ENCODE results near the gene KCNG1.

Gene KCNG1

DNA sequence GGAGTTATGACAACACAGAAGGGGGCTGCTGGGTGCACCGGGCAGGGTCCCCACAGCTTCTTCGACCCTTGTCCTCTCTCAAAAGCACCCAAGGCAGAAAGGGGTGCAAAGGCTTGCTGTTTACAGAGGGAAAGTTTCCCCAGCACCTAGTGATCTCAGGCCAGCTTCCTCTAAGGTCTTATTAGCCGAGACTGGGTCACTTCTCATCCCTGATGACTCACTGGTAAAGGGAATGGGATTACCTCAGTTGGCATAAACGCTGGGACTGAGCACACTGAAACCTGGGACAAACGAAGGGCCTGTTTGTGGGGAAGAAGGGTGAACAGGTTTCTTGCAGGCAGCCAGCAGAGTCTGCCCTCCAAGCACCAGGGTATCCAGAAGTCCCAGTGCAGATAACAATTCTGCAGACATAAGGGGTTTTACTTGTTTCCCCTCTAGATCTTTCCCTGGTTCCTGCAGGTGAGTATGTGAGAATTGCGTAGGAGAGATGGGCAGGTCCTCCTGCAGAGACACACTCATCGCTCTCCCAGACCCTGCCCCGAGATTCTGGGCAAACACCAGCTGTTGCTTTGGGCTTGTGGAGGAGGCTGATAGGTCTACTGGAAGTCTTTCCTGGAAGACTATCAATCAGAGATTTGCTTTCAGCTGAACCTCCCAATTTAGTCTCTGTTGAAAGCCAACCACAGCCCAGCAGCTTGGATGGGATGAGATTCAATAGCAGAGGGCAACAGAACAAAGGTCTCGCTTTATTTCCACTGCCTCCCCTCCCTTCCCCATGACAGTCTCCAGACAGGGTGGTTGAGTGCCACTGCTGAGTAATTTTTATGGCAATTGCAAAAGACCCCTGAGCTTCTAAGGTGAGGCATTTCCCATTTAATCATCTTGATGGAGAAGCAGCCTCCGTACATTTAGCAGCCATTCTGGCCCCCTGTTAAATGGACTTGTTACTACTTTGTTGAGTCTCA, 25.7 kb downstream of the KCNG1 start:
- Histone ChIP-seq H3K36me3 (ENCODE audit: control insufficient read depth, insufficient read depth, low read length) (no peaks in the 10 kb centered on the region), H3K4me1 (ENCODE audit: control insufficient read depth, insufficient read depth, low read length) (peaks cover 7% of the 10 kb centered on the region), H3K27ac (ENCODE audit: low read depth, low read length) (no peak overlapping the region), H3K9me3 (ENCODE audit: control insufficient read depth, insufficient read depth, low read length) (no peaks in the 10 kb centered on the region; the same call in 1 of the 2 replicates), H3K4me3 (ENCODE audit: low read depth, low read length) (no peak overlapping the region), H3K27me3 (ENCODE audit: control insufficient read depth, insufficient read depth, low read length) (no peaks in the 10 kb centered on the region), H3K9ac (ENCODE audit: low read depth, low read length) (no peak overlapping the region)

- H3K36me3 ChIP-seq (ENCODE audit: control insufficient read depth, insufficient read depth, low read length), result no peaks in the 10 kb centered on the region
- no peak overlapping the region for H3K4me3 ChIP-seq (ENCODE audit: low read depth, low read length)
- no peak overlapping the region for H3K27ac ChIP-seq (ENCODE audit: low read depth, low read length)
- no peaks in the 10 kb centered on the region for H3K27me3 ChIP-seq (ENCODE audit: control insufficient read depth, insufficient read depth, low read length)
- no peak overlapping the region for H3K9ac ChIP-seq (ENCODE audit: low read depth, low read length)
- H3K4me1 ChIP-seq (ENCODE audit: control insufficient read depth, insufficient read depth, low read length), result peaks cover 11% of the 10 kb centered on the region
- H3K9me3 ChIP-seq (ENCODE audit: control insufficient read depth, insufficient read depth, low read length), result no peaks in the 10 kb centered on the region; the same call in 1 of the 2 replicates
Observed at GRCh38 chr20:50995506-50995905, 27.4 kb downstream of the KCNG1 start.

DNA sequence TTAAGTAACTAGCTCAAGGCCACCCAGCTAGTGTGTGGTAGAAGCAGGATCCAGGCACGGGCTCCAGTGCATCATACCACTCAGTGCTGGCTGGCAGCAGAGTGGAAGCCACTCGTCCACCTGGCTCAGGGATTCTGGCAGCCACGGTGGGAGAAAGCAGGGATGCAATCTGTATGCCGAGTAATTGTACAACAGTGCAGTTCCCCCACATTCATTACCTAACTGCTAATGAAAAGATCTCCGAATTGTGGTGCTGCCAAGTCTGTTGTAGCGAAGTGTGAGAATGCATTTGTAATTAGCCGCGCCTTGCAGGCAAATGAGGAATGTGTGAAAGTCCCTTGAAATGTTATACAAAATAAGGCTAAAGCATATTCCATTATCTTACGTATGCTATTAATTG, 29.0 kb downstream of the KCNG1 start:
- H3K4me3 ChIP-seq (ENCODE audit: low read depth, low read length), result no peak overlapping the region

GRCh38 chr20:50992733-50993457, 30.0 kb downstream of the KCNG1 start:
- Histone ChIP-seq H3K9me3 (ENCODE audit: control insufficient read depth, insufficient read depth, low read length) (no peaks in the 10 kb centered on the region; the same call in 1 of the 2 replicates), H3K27ac (ENCODE audit: low read depth, low read length) (peak overlapping the region; percentile 91), H3K4me3 (ENCODE audit: low read depth, low read length) (peak overlapping the region; percentile 6; the same call in 1 of the 2 replicates), H3K4me1 (ENCODE audit: control insufficient read depth, insufficient read depth, low read length) (peaks cover 11% of the 10 kb centered on the region), H3K36me3 (ENCODE audit: control insufficient read depth, insufficient read depth, low read length) (no peaks in the 10 kb centered on the region), H3K27me3 (ENCODE audit: control insufficient read depth, insufficient read depth, low read length) (no peaks in the 10 kb centered on the region), H3K9ac (ENCODE audit: low read depth, low read length) (peak overlapping the region; percentile 19; the same call in 1 of the 2 replicates)

More for the DNA sequence above, 29.0 kb downstream of the KCNG1 start:
- Histone ChIP-seq H3K9ac (ENCODE audit: low read depth, low read length) (no peak overlapping the region), H3K9me3 (ENCODE audit: control insufficient read depth, insufficient read depth, low read length) (no peaks in the 10 kb centered on the region; the same call in 1 of the 2 replicates), H3K4me1 (ENCODE audit: control insufficient read depth, insufficient read depth, low read length) (peaks cover 11% of the 10 kb centered on the region), H3K27me3 (ENCODE audit: control insufficient read depth, insufficient read depth, low read length) (no peaks in the 10 kb centered on the region), H3K36me3 (ENCODE audit: control insufficient read depth, insufficient read depth, low read length) (no peaks in the 10 kb centered on the region), H3K27ac (ENCODE audit: low read depth, low read length) (no peak overlapping the region)

GRCh38 chr20:50992336-50992732, 30.6 kb downstream of the KCNG1 start:
- peaks cover 11% of the 10 kb centered on the region for H3K4me1 ChIP-seq (ENCODE audit: control insufficient read depth, insufficient read depth, low read length)
- peak overlapping the region; percentile 6; the same call in 1 of the 2 replicates for H3K4me3 ChIP-seq (ENCODE audit: low read depth, low read length)
- H3K36me3 ChIP-seq (ENCODE audit: control insufficient read depth, insufficient read depth, low read length), result no peaks in the 10 kb centered on the region
- no peaks in the 10 kb centered on the region for H3K27me3 ChIP-seq (ENCODE audit: control insufficient read depth, insufficient read depth, low read length)
- peak overlapping the region; percentile 91 for H3K27ac ChIP-seq (ENCODE audit: low read depth, low read length)
- H3K9ac ChIP-seq (ENCODE audit: low read depth, low read length), result peak overlapping the region; percentile 19; the same call in 1 of the 2 replicates
- H3K9me3 ChIP-seq (ENCODE audit: control insufficient read depth, insufficient read depth, low read length), result no peaks in the 10 kb centered on the region; the same call in 1 of the 2 replicates

DNA sequence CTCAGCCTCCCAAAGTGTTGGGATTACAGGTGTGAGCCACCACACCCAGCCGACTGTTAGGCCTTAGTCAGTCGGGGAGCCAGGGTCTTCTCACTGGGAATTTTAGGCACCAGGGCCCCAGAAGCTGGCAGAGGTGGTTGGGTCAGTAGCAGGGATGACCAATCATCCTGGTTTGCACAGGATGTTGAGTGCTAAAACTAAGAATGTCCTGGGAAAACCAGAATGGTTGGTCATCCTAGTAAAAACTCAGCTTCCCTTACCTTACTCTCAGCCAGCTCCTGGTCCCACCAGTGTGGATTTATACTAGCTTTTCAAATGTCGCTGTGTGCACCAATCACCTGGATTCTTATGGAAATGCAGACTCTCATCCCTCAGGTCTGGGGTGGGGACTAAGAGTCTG, 31.8 kb downstream of the KCNG1 start:
- Histone ChIP-seq H3K9me3 (ENCODE audit: control insufficient read depth, insufficient read depth, low read length) (no peaks in the 10 kb centered on the region; the same call in 1 of the 2 replicates), H3K4me3 (ENCODE audit: low read depth, low read length) (no peak overlapping the region), H3K9ac (ENCODE audit: low read depth, low read length) (no peak overlapping the region), H3K27ac (ENCODE audit: low read depth, low read length) (no peak overlapping the region), H3K36me3 (ENCODE audit: control insufficient read depth, insufficient read depth, low read length) (no peaks in the 10 kb centered on the region), H3K4me1 (ENCODE audit: control insufficient read depth, insufficient read depth, low read length) (peaks cover 11% of the 10 kb centered on the region), H3K27me3 (ENCODE audit: control insufficient read depth, insufficient read depth, low read length) (no peaks in the 10 kb centered on the region)

GRCh38 chr20:50987493-50988210, 35.3 kb downstream of the KCNG1 start:
- Histone ChIP-seq H3K27me3 (ENCODE audit: control insufficient read depth, insufficient read depth, low read length) (no peaks in the 10 kb centered on the region), H3K4me3 (ENCODE audit: low read depth, low read length) (no peak overlapping the region), H3K4me1 (ENCODE audit: control insufficient read depth, insufficient read depth, low read length) (peaks cover 8% of the 10 kb centered on the region), H3K9ac (ENCODE audit: low read depth, low read length) (no peak overlapping the region), H3K36me3 (ENCODE audit: control insufficient read depth, insufficient read depth, low read length) (no peaks in the 10 kb centered on the region), H3K27ac (ENCODE audit: low read depth, low read length) (no peak overlapping the region), H3K9me3 (ENCODE audit: control insufficient read depth, insufficient read depth, low read length) (no peaks in the 10 kb centered on the region)

DNA sequence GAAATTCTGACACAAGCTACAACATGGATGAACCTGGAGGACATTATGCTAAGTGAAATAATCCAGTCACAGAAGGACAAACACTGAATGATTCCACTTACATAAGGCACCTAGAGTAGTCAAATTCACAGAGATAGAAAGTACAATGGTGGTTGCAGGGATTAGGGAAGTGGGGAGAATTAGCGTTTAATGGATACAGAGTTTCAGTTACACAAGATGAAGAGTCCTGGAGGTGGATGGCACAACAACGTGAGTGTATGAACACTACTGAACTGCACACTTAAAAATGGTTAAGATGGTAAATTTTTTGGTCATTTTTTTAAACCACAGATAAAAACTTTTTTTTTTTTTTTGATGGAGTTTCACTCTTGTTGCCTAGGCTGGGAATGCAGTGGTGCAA, 39.6 kb downstream of the KCNG1 start:
- no peaks in the 10 kb centered on the region for H3K36me3 ChIP-seq (ENCODE audit: control insufficient read depth, insufficient read depth, low read length)
- H3K9me3 ChIP-seq (ENCODE audit: control insufficient read depth, insufficient read depth, low read length), result no peaks in the 10 kb centered on the region
- no peak overlapping the region for H3K9ac ChIP-seq (ENCODE audit: low read depth, low read length)
- H3K4me3 ChIP-seq (ENCODE audit: low read depth, low read length), result no peak overlapping the region
- H3K27me3 ChIP-seq (ENCODE audit: control insufficient read depth, insufficient read depth, low read length), result no peaks in the 10 kb centered on the region
- H3K27ac ChIP-seq (ENCODE audit: low read depth, low read length), result no peak overlapping the region
- no peaks in the 10 kb centered on the region for H3K4me1 ChIP-seq (ENCODE audit: control insufficient read depth, insufficient read depth, low read length)

- no peak overlapping the region for H3K27ac ChIP-seq (ENCODE audit: low read depth, low read length)
- H3K27me3 ChIP-seq (ENCODE audit: control insufficient read depth, insufficient read depth, low read length), result no peaks in the 10 kb centered on the region
- H3K4me3 ChIP-seq (ENCODE audit: low read depth, low read length), result no peak overlapping the region
- no peaks in the 10 kb centered on the region for H3K9me3 ChIP-seq (ENCODE audit: control insufficient read depth, insufficient read depth, low read length)
- no peaks in the 10 kb centered on the region for H3K4me1 ChIP-seq (ENCODE audit: control insufficient read depth, insufficient read depth, low read length)
- no peak overlapping the region for H3K9ac ChIP-seq (ENCODE audit: low read depth, low read length)
- H3K36me3 ChIP-seq (ENCODE audit: control insufficient read depth, insufficient read depth, low read length), result no peaks in the 10 kb centered on the region
Observed at GRCh38 chr20:50982363-50982762, 40.5 kb downstream of the KCNG1 start.

GRCh38 chr20:50981714-50982048, 41.2 kb downstream of the KCNG1 start:
- Histone ChIP-seq H3K9me3 (ENCODE audit: control insufficient read depth, insufficient read depth, low read length) (no peaks in the 10 kb centered on the region), H3K4me1 (ENCODE audit: control insufficient read depth, insufficient read depth, low read length) (no peaks in the 10 kb centered on the region), H3K27ac (ENCODE audit: low read depth, low read length) (no peak overlapping the region), H3K36me3 (ENCODE audit: control insufficient read depth, insufficient read depth, low read length) (no peaks in the 10 kb centered on the region), H3K27me3 (ENCODE audit: control insufficient read depth, insufficient read depth, low read length) (no peaks in the 10 kb centered on the region), H3K9ac (ENCODE audit: low read depth, low read length) (no peak overlapping the region), H3K4me3 (ENCODE audit: low read depth, low read length) (no peak overlapping the region)

Measured in HUES48 (cell line).